HG03097 (cell line): ENCODE measurements around the gene STK39.
"Not testable (repeated sequence)": the region's sequence is repeated elsewhere in the genome, so short reads cannot be mapped to it uniquely, and the experiment has no call there.

Experiments used
- ATAC-seq: cut with Tn5 transposase; IDR thresholded peaks from one replicate; pipeline ENCODE4 v1.9.1; 2021; ENCODE audit not compliant: unreplicated experiment, low FRiP score

The STK39 gene

GRCh38 chr2:168143813-168144212 lies 103.6 kb downstream of the STK39 start:
- ATAC-seq, result no peak

GRCh38 chr2:168140892-168141291 lies 106.5 kb downstream of the STK39 start:
- no peak for ATAC-seq

GRCh38 chr2:168139852-168140251 lies 107.5 kb downstream of the STK39 start:
- ATAC-seq, result no peak

- ATAC-seq, result no peak
These were observed 108.5 kb downstream of the STK39 start for GRCh38 chr2:168138901-168139300.

GRCh38 chr2:168138374-168138773 lies 109.0 kb downstream of the STK39 start:
- no peak for ATAC-seq

GRCh38 chr2:168137510-168138180 lies 109.8 kb downstream of the STK39 start:
- ATAC-seq, result no peak

GRCh38 chr2:168136392-168136977 lies 110.9 kb downstream of the STK39 start:
- ATAC-seq, result peak; percentile 65

GRCh38 chr2:168135630-168136029 lies 111.8 kb downstream of the STK39 start:
- no peak for ATAC-seq

GRCh38 chr2:168135121-168135520 lies 112.3 kb downstream of the STK39 start:
- ATAC-seq, result no peak

GRCh38 chr2:168134485-168134884 lies 112.9 kb downstream of the STK39 start:
- no peak for ATAC-seq

- ATAC-seq, result no peak
These were observed 115.0 kb downstream of the STK39 start for GRCh38 chr2:168132389-168132788.

GRCh38 chr2:168130346-168130745 lies 117.0 kb downstream of the STK39 start:
- no peak for ATAC-seq

- no peak for ATAC-seq
These were observed 120.0 kb downstream of the STK39 start for GRCh38 chr2:168127371-168127770.

GRCh38 chr2:168122210-168122609 lies 125.2 kb downstream of the STK39 start:
- ATAC-seq, result not testable (repeated sequence)

- ATAC-seq, result no peak
These were observed 126.7 kb downstream of the STK39 start for GRCh38 chr2:168120730-168121129.

GRCh38 chr2:168120310-168120709 lies 127.1 kb downstream of the STK39 start:
- no peak for ATAC-seq

- ATAC-seq, result no peak
These were observed 127.8 kb downstream of the STK39 start for GRCh38 chr2:168119515-168120141.

- ATAC-seq, result peak; percentile 51
These were observed 128.5 kb downstream of the STK39 start for GRCh38 chr2:168118733-168119514.

- no peak for ATAC-seq
These were observed 130.9 kb downstream of the STK39 start for GRCh38 chr2:168116448-168116847.

- ATAC-seq, result no peak
These were observed 132.8 kb downstream of the STK39 start for GRCh38 chr2:168114619-168115018.

- no peak for ATAC-seq
These were observed 133.4 kb downstream of the STK39 start for GRCh38 chr2:168114040-168114439.
